ENCODE results near the gene FOXO4.
"Not testable (repeated sequence)": the region's sequence is repeated elsewhere in the genome, so short reads cannot be mapped to it uniquely, and the experiment has no call there.

The FOXO4 gene

GRCh38 chrX:71095555-71095980 is at the start of gene FOXO4:
Gene FOXO4 (plus strand): TSS chrX:71095851. CDS start chrX:71096529, 678 bp downstream.
- H3K4me3 ChIP-seq (ENCODE audit: low read length): peak within 1 kb of the TSS; percentile 73
- peak; percentile 75 for DNase-seq (ENCODE audit: low read depth)
- TF ChIP-seq CTCF (conservative IDR thresholded peaks at IDR 0.05; ENCODE audit: low read length): no peak

GRCh38 chrX:71047891-71048290 is 47.8 kb upstream of the FOXO4 start:
- DNase-seq (ENCODE audit: low read depth); H3K4me3 ChIP-seq (ENCODE audit: low read length): not testable (repeated sequence)

DNA sequence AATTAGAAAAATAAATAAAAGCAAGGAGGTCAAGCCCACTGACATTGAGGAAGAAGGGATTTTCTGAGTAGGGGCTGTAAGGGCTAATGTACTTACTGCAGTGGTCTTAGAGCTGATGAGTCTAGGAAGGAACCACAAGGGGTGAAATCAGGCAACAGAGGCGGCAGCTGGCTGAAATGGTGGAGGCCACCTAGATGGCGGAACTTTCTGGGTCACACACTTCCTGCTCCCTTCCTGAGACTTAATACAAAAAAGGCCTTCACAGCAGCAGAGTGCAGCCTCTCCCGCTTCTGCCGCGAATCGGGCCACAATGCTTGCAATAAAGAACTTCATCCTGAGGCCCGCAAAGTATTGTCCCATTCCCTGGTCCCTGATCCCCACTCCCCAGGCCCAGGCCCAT is 42.9 kb upstream of the FOXO4 start:
- H3K4me3 ChIP-seq (ENCODE audit: low read length): no peak overlapping the region
- no peak for DNase-seq (ENCODE audit: low read depth)
- no peak for TF ChIP-seq CTCF (conservative IDR thresholded peaks at IDR 0.05; ENCODE audit: low read length)

- H3K4me3 ChIP-seq (ENCODE audit: low read length): no peak overlapping the region
- no peak for DNase-seq (ENCODE audit: low read depth)
- no peak for TF ChIP-seq CTCF (conservative IDR thresholded peaks at IDR 0.05; ENCODE audit: low read length)
These were observed 42.4 kb upstream of the FOXO4 start for GRCh38 chrX:71053217-71053621.

GRCh38 chrX:71056867-71057266 is 38.8 kb upstream of the FOXO4 start:
- H3K4me3 ChIP-seq (ENCODE audit: low read length): no peak overlapping the region
- TF ChIP-seq CTCF (conservative IDR thresholded peaks at IDR 0.05; ENCODE audit: low read length): no peak
- peak; percentile 61 for DNase-seq (ENCODE audit: low read depth)

DNA sequence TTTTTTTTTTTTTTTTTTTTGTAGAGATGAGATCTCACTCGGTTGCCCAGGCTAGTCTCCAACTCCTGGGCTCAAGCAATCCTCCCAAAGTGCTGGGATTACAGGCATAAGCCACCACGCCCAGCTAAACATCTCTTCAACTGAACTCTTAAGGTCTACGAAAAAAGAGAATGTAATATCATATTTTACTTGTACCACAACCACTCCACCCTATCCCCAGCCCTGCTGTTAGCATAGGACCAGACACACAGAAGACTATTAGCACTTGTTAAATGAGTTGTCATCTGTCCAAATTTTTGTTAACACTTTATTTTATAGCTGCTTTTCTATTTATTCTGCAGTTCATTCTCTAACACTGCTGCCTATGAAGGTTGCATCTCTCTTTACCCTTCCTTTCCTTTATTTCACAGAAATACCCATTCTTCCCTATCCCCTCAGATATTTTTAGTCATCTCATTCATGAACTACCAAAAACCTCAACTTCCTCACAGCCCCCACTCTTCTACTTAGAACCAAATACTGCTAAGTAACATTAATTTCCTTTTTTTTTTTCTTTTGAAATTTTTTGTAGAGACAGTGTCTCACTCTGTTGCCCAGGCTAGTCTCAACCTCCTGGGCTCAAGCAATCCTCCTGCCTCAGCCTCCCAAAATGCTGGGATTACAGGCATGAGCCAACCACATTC is 37.7 kb upstream of the FOXO4 start:
- no peak for DNase-seq (ENCODE audit: low read depth)

GRCh38 chrX:71060127-71060526 is 35.5 kb upstream of the FOXO4 start:
- no peak overlapping the region for H3K4me3 ChIP-seq (ENCODE audit: low read length)
- no peak for TF ChIP-seq CTCF (conservative IDR thresholded peaks at IDR 0.05; ENCODE audit: low read length)
- no peak for DNase-seq (ENCODE audit: low read depth)

More for the DNA sequence above, 37.7 kb upstream of the FOXO4 start:
- no peak for TF ChIP-seq CTCF (conservative IDR thresholded peaks at IDR 0.05; ENCODE audit: low read length)
- no peak overlapping the region for H3K4me3 ChIP-seq (ENCODE audit: low read length)

All from AG10803 (cell line).